ENCODE data around the gene CD151.
A peak's percentile ranks its signal among the peaks of the same experiment; 100 is the strongest.

CD151 gene

GRCh38 chr11:815675-816432 lies 16.9 kb upstream of the CD151 start:
- no peak for DNase-seq

- DNase-seq: no peak
Measured at GRCh38 chr11:816433-816779, 16.3 kb upstream of the CD151 start.

- no peak for DNase-seq
Measured at GRCh38 chr11:818396-819128, 14.2 kb upstream of the CD151 start, which contains the start of gene PNPLA2. Gene PNPLA2, plus strand, starts transcription at chr11:818914. Its CDS starts 805 bp downstream, at chr11:819719.

- DNase-seq: peak; percentile 93
Measured at GRCh38 chr11:819129-819931, 13.4 kb upstream of the CD151 start.

- DNase-seq: peak; percentile 91
Measured at GRCh38 chr11:819943-820649, 12.7 kb upstream of the CD151 start.

- DNase-seq: no peak
Measured at GRCh38 chr11:820655-821511, 11.9 kb upstream of the CD151 start.

GRCh38 chr11:821512-822371 lies 11.0 kb upstream of the CD151 start:
- no peak for DNase-seq

- DNase-seq: no peak
Measured at GRCh38 chr11:823441-824291, 9.1 kb upstream of the CD151 start.

- DNase-seq: no peak
Measured at GRCh38 chr11:824292-824880, 8.4 kb upstream of the CD151 start.

GRCh38 chr11:824942-825341 lies 7.8 kb upstream of the CD151 start:
- no peak for DNase-seq

GRCh38 chr11:825366-826226 lies 7.2 kb upstream of the CD151 start:
- no peak for DNase-seq

GRCh38 chr11:826227-826621 lies 6.5 kb upstream of the CD151 start:
- no peak for DNase-seq

GRCh38 chr11:826836-827145 lies 6.0 kb upstream of the CD151 start:
- DNase-seq: no peak

GRCh38 chr11:827146-827896 lies 5.4 kb upstream of the CD151 start:
- DNase-seq: no peak

- DNase-seq: no peak
Measured at GRCh38 chr11:827897-828192, 4.9 kb upstream of the CD151 start, which contains the start of gene CRACR2B. Gene CRACR2B, plus strand, starts transcription at chr11:827919. Its CDS starts 689 bp downstream, at chr11:828608.

GRCh38 chr11:828506-829175 lies 4.1 kb upstream of the CD151 start:
- no peak for DNase-seq

- DNase-seq: no peak
Measured at GRCh38 chr11:829176-829846, 3.4 kb upstream of the CD151 start.
